ENCODE results near the gene TMOD2. TPM values are rescaled to one million over a fixed set of nuclear protein-coding genes. Genes with fewer than 3 reads are reported as not detected.

The TMOD2 gene
- total RNA-seq, 1 experiment from 2014 or later: 3.0 TPM

- Histone ChIP-seq H3K14ac (ENCODE audit: insufficient read depth, low read length) (no peak overlapping the region), H4K5ac (ENCODE audit: insufficient read length, low read depth, low read length) (no peak overlapping the region), H3K27ac (ENCODE audit: insufficient read length, low read depth, low read length) (no peak overlapping the region), H2BK5ac (ENCODE audit: insufficient read length, low read length) (no peak overlapping the region), H3K79me1 (ENCODE audit: insufficient read depth, low read depth, low read length, poor library complexity, severe bottlenecking) (no peaks in the 10 kb centered on the region), H3K9me3 (ENCODE audit: control insufficient read depth, low read depth, low read length) (no peaks in the 10 kb centered on the region), H3K9ac (ENCODE audit: extremely low read depth, insufficient read length, low read length) (no peak overlapping the region), H3K23me2 (ENCODE audit: insufficient read length, low read depth, low read length, poor library complexity, severe bottlenecking) (no peaks in the 10 kb centered on the region), H3K4ac (ENCODE audit: low read depth, low read length) (no peak overlapping the region), H2BK12ac (ENCODE audit: insufficient read length, low read depth, low read length) (no peak overlapping the region), H4K20me1 (ENCODE audit: control insufficient read depth, insufficient read depth, insufficient read length) (no peaks in the 10 kb centered on the region), H3K4me2 (ENCODE audit: insufficient read depth, insufficient read length, low read length) (no peak overlapping the region), H2AK5ac (ENCODE audit: insufficient read length, low read length) (no peak overlapping the region), H4K8ac (replicated peaks; ENCODE audit: insufficient read length, low read depth, low read length) (no peak overlapping the region), H2BK15ac (ENCODE audit: low read depth, low read length) (no peak overlapping the region), H3T11ph (ENCODE audit: low read length) (no peak overlapping the region), H3K18ac (ENCODE audit: insufficient read length, low read depth, low read length) (no peak overlapping the region), H3K79me2 (ENCODE audit: insufficient read depth, low read length) (no peaks in the 10 kb centered on the region), H3K27me3 (ENCODE audit: insufficient read depth, low read length) (no peaks in the 10 kb centered on the region), H3K56ac (ENCODE audit: insufficient read length, low read depth, low read length) (no peak overlapping the region), H3K23ac (ENCODE audit: insufficient read length, low read depth, low read length) (no peak overlapping the region), H3K4me1 (ENCODE audit: insufficient read depth, low read length) (no peaks in the 10 kb centered on the region), H2AFZ (ENCODE audit: low read length) (no peak overlapping the region), H2BK120ac (ENCODE audit: low read depth, low read length, poor library complexity, severe bottlenecking) (no peak overlapping the region), H2BK20ac (ENCODE audit: low read depth, low read length, poor library complexity, severe bottlenecking) (no peak overlapping the region), H4K91ac (ENCODE audit: insufficient read length, low read depth, low read length) (no peak overlapping the region)
- Mint-ChIP-seq H3K27me3 (ENCODE audit: low read depth) (no peaks in the 10 kb centered on the region), H3K36me3 (ENCODE audit: insufficient read depth in 1 of 3, low read depth in 3 of 3) (no peaks in the 10 kb centered on the region; a peak in 4 of 7 replicates), H3K27ac (0 out of 7 replicates have a peak overlapping the region, but pooled peaks of 1 of the 3 experiments have one; percentile 46), H3K4me3 (no peak overlapping the region), H3K9me3 (no peaks in the 10 kb centered on the region), H3K4me1 (peaks cover 5 to 25% of the 10 kb centered on the region in 2 experiments)
- DNase-seq: no peak
- no CpG with 5 or more reads among the region's 9 CpGs for WGBS (ENCODE audit: extremely low coverage, insufficient read length, low lambda C conversion rate)
- TF ChIP-seq CTCF (conservative IDR thresholded peaks at IDR 0.05): no peak
Observed at GRCh38 chr15:51768018-51768417, 16.6 kb downstream of the TMOD2 start.
